Activated CD8-positive, alpha-beta memory T cell treated with anti-CD3 and anti-CD28 coated beads, Interleukin-2, amount 10 ng/mL, durations not matched to agents 7 days and 5 days (primary cell): ENCODE measurements around the gene LRRC36. TPM values are rescaled to one million over a fixed set of nuclear protein-coding genes. Genes with fewer than 3 reads are reported as not detected.
"Not testable (repeated sequence)": the region's sequence is repeated elsewhere in the genome, so short reads cannot be mapped to it uniquely, and the experiment has no call there.

Experiments used
- ATAC-seq: fragments of 150-1000 bp; cut with Tn5 transposase; one replicate; pipeline ENCODE4 v1.10.0; 2021; ENCODE audit warnings: moderate library complexity
- CTCF ChIA-PET: fragments of 350-600 bp; sonication (Branson Sonifier 250); formaldehyde crosslinking; loops from one replicate; lab custom pipeline; 2021; ENCODE audit warnings: antibody characterized with exemption; lab: Charles Lee
- DNase-seq: peaks from one replicate; pipeline ENCODE4 v3.0.0-alpha.2; 2020
- H3K27ac Mint-ChIP-seq: one replicate; pipeline ENCODE4 v1.8.0; 2021; ENCODE audit warnings: mild to moderate bottlenecking, mixed read lengths
- H3K27me3 Mint-ChIP-seq: one replicate; pipeline ENCODE4 v1.8.0; 2021; ENCODE audit warnings: mixed read lengths
- H3K36me3 Mint-ChIP-seq: one replicate; pipeline ENCODE4 v1.8.0; 2021; ENCODE audit warnings: mild to moderate bottlenecking, mixed read lengths
- H3K4me1 Mint-ChIP-seq: one replicate; pipeline ENCODE4 v1.8.0; 2021; ENCODE audit warnings: mixed read lengths
- H3K4me3 Mint-ChIP-seq: one replicate; pipeline ENCODE4 v1.8.0; 2021; ENCODE audit warnings: mild to moderate bottlenecking, moderate library complexity, mixed read lengths
- H3K9me3 Mint-ChIP-seq: one replicate; pipeline ENCODE4 v1.8.0; 2022; ENCODE audit warnings: low read depth, mixed read lengths
- total RNA-seq, 2 experiments: library from RNA; stranded (reverse); gene quantifications; one replicate each; pipeline ENCODE4 v1.2.3, GENCODE V29; 2021

The LRRC36 gene
- total RNA-seq, 2 experiments from 2014 or later: 0.45 to 1.0 TPM

DNA sequence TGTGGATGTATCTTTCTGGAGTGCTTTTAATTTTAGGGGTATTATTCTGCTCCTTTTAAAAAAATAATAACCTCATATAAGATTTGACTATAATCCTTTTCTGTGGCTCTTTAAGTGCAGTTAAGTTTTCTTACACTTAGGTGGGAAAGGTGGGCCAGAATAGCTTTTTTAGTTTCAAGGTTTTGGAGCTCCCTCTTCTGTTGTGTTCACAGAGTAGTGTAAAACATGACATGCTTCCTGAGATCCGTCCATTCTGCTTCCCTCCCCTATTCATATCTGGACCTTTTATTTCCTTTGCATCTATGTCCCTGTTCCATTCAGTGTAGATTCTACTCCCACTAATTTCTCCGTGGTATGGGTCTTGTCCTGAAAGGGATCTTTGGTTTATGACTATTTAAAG lies 12.8 kb downstream of the LRRC36 start:
- Mint-ChIP-seq H3K9me3 (no peaks in the 10 kb centered on the region), H3K27me3 (peaks cover 17% of the 10 kb centered on the region), H3K27ac (no peak overlapping the region), H3K4me3 (no peak overlapping the region), H3K36me3 (no peaks in the 10 kb centered on the region), H3K4me1 (no peaks in the 10 kb centered on the region)
- CTCF ChIA-PET: interaction anchor here (0.9 to 2.9 kb wide), 17 partner anchors 13 to 321 kb away, joined by 3 to 19 read pairs (median 4); partner anchors contain the start of genes KCTD19, LRRC36 and PLEKHG4
- DNase-seq (no peak), ATAC-seq (peak; percentile 16)

DNA sequence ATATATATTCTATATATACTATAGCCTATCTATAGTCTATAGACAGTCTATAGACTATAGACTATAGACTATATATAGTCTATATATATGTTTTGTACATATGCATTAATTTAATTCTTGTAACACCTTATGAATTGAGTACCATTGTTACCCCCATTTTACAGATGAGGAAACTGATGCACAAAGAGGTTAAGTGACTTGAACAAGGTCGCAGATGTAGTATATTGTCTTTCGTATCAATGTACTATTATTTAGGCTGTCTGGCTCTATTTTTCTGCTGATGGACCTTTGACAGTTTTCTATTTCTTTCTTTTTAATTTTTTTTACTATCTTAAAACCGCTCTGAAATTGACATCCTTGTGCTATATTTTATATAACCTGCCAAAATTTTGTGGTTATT lies 14.6 kb downstream of the LRRC36 start:
- H3K27me3 Mint-ChIP-seq: peaks cover 17% of the 10 kb centered on the region
- CTCF ChIA-PET: no interaction called here
- no peaks in the 10 kb centered on the region for H3K36me3 Mint-ChIP-seq
- H3K27ac Mint-ChIP-seq: no peak overlapping the region
- no peak overlapping the region for H3K4me3 Mint-ChIP-seq
- ATAC-seq (no peak), DNase-seq (no peak)
- no peaks in the 10 kb centered on the region for H3K9me3 Mint-ChIP-seq
- no peaks in the 10 kb centered on the region for H3K4me1 Mint-ChIP-seq

DNA sequence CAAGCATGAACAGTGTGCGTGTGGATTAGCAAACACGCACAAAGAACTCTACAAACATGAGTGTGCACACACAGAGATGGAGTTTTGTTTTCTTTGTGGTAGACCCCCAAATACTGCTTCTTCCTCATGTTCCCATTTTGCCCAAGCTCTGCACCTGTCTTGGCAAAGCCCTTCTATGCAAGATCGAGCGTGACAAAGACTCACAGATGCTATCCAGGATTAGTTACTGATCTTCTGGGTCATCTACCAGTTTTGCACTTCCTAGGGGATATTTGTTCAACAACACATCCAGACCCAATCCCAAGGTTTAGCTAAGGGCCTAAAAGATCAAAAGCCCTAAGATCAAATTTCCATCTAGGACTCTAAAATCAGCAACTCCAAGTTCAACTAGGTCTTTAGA lies 16.0 kb downstream of the LRRC36 start:
- Mint-ChIP-seq H3K4me3 (no peak overlapping the region), H3K27ac (no peak overlapping the region), H3K36me3 (no peaks in the 10 kb centered on the region), H3K4me1 (no peaks in the 10 kb centered on the region), H3K27me3 (peaks cover 17% of the 10 kb centered on the region), H3K9me3 (no peaks in the 10 kb centered on the region)
- ATAC-seq: no peak
- no peak for DNase-seq
- CTCF ChIA-PET: no interaction called here

DNA sequence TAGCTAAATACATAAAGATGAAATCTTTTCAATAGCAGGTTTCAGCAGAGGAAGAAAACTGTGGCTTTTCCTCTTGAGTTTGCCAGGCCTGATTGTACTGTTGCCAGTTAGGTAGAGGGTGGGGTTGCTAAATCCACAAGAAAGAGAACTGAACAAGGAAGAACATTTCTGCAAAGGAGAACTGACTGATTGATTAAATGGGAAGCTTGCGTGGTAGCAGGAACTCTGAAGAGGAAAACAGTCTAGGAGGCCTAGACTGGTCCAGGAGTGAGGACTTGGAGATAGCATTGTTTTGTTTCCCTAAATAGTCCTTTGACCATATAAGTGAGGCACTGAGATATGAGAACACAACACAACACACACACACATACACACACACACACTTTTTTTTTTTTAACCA lies 18.8 kb downstream of the LRRC36 start:
- no peaks in the 10 kb centered on the region for H3K36me3 Mint-ChIP-seq
- H3K4me3 Mint-ChIP-seq: no peak overlapping the region
- peaks cover 13% of the 10 kb centered on the region for H3K27me3 Mint-ChIP-seq
- CTCF ChIA-PET: interaction anchor here (0.8 to 2.0 kb wide), 4 partner anchors 49 to 65 kb away, joined by 3 to 6 read pairs (median 3); no protein-coding TSS in a partner anchor
- H3K4me1 Mint-ChIP-seq: no peaks in the 10 kb centered on the region
- ATAC-seq: no peak
- no peak for DNase-seq
- no peaks in the 10 kb centered on the region for H3K9me3 Mint-ChIP-seq
- H3K27ac Mint-ChIP-seq: no peak overlapping the region

DNA sequence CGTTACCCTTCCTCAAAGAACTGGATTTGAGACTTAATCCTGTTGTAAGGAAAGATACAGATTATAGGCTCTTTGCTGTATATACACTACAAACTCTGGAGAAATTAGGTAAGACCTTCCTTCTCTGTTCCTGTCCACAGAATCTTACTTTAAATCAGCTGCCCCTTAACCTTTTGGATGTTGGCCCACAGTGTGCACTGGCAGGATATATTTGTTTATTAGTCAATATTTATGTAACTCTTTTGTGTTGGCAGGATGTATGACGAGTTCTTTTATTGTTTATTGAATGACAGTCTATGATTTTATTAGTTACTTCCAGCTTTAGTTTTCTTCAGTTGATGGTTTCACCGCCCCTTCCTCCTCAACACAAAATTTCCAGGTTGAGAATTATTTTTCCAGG lies 19.7 kb downstream of the LRRC36 start:
- no peak overlapping the region for H3K4me3 Mint-ChIP-seq
- no peaks in the 10 kb centered on the region for H3K9me3 Mint-ChIP-seq
- DNase-seq (no peak), ATAC-seq (no peak)
- no peaks in the 10 kb centered on the region for H3K4me1 Mint-ChIP-seq
- no peak overlapping the region for H3K27ac Mint-ChIP-seq
- H3K36me3 Mint-ChIP-seq: no peaks in the 10 kb centered on the region
- CTCF ChIA-PET: interaction anchor here (0.9 to 5.1 kb wide), 5 partner anchors 20 to 135 kb away, joined by 3 to 25 read pairs (median 4); partner anchors contain the start of genes ATP6V0D1, KCTD19 and LRRC36
- H3K27me3 Mint-ChIP-seq: peaks cover 13% of the 10 kb centered on the region

DNA sequence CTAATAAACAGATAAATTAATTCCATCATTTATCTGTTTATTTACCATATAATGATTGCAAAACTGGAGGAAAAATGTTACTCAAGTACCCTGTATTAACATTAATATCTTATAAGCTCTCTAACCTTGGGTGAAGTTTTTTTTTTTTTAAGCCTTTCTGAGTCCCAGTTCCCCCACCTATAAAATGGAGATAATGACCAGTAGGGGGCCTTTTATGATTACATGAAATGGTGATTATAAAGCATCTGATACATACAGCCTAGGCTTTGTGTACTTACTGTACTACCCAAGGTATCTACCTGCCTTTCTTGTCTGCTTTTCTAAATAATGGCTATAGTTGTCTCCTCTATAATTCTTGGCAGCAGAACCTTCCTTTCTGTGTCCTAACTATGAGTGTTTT lies 22.6 kb downstream of the LRRC36 start:
- H3K4me3 Mint-ChIP-seq: no peak overlapping the region
- ATAC-seq (peak; percentile 49), DNase-seq (no peak)
- no peak overlapping the region for H3K27ac Mint-ChIP-seq
- CTCF ChIA-PET: interaction anchor here (1.1 to 5.1 kb wide), 5 partner anchors 37 to 117 kb away, joined by 3 to 25 read pairs (median 4); no protein-coding TSS in a partner anchor
- no peaks in the 10 kb centered on the region for H3K36me3 Mint-ChIP-seq
- H3K27me3 Mint-ChIP-seq: peaks cover 7% of the 10 kb centered on the region
- H3K9me3 Mint-ChIP-seq: no peaks in the 10 kb centered on the region
- no peaks in the 10 kb centered on the region for H3K4me1 Mint-ChIP-seq

DNA sequence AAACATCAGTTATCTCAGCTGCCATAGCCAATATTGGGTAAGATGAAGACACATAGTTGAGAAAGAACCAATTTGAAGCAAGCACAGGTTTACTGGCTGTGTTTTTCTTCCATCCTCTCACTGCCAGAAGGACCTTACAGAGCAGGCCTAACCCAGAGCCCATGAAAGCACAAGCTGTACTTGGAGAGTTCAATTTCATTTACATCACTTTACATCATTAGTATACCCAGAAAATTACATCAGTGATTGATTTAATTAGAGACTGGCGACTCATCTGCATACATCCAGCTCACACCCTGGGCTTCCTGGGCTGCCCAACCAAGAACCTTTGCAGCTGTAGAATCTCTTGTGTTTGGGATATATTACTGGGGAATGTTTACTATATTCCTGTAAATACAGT lies 23.7 kb downstream of the LRRC36 start:
- ATAC-seq (no peak), DNase-seq (no peak)
- H3K27me3 Mint-ChIP-seq: peaks cover 7% of the 10 kb centered on the region
- no peaks in the 10 kb centered on the region for H3K4me1 Mint-ChIP-seq
- no peaks in the 10 kb centered on the region for H3K9me3 Mint-ChIP-seq
- H3K36me3 Mint-ChIP-seq: no peaks in the 10 kb centered on the region
- no peak overlapping the region for H3K27ac Mint-ChIP-seq
- CTCF ChIA-PET: interaction anchor here (0.8 to 5.1 kb wide), 6 partner anchors 23 to 114 kb away, joined by 3 to 25 read pairs (median 5); partner anchors contain the start of genes KCTD19 and LRRC36
- no peak overlapping the region for H3K4me3 Mint-ChIP-seq

DNA sequence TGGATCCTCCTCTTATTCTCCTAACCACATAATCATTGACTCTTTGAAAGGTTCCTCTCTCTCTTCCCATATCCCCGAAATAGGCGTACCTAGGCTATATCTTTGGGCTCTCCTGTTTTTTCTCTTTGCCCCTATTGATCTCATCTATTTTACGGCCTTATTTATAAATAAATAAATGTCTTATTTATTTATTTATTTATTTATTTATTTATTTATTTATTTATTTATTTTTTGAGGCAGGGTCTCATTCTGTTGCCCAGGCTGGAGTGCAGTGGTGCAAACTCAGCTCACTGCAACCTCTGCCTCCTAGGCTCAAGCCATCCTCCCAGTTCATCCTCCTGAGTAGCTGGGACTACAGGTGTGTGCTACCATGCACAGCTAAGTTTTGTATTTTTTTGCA lies 25.8 kb downstream of the LRRC36 start:
- ATAC-seq, H3K27me3 Mint-ChIP-seq: not testable (repeated sequence)

DNA sequence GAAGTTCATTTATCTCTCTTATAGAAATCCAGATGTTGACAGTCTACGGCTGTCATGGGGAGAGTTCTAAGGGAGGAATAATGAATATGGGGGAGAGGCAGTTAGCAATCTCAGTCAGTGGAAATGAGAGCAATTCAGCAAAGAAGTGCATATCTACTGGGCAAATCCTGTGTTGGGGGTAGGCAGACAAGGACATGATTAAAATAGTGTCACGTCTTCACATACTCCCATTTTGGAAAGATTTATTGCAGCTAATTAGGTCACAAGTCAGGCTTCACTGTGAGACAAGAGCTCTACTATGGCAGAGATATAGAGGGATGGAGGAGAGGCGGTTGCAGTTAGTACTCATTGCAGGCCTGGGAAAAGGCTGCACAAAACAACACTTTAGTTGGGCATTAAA lies 29.8 kb downstream of the LRRC36 start:
- Mint-ChIP-seq H3K9me3 (no peaks in the 10 kb centered on the region), H3K27me3 (peaks cover 22% of the 10 kb centered on the region), H3K36me3 (no peaks in the 10 kb centered on the region), H3K4me3 (no peak overlapping the region), H3K4me1 (peaks cover 7% of the 10 kb centered on the region), H3K27ac (no peak overlapping the region)
- CTCF ChIA-PET: interaction anchor here (1.6 kb wide), 1 partner anchor 16 kb away, joined by 3 read pairs; no protein-coding TSS in a partner anchor
- DNase-seq (no peak), ATAC-seq (no peak)

More for the DNA sequence above, 25.8 kb downstream of the LRRC36 start:
- not testable (repeated sequence) for H3K27ac Mint-ChIP-seq, H3K9me3 Mint-ChIP-seq, DNase-seq, H3K4me3 Mint-ChIP-seq, H3K36me3 Mint-ChIP-seq, H3K4me1 Mint-ChIP-seq
- CTCF ChIA-PET: interaction anchor here (1.0 to 1.7 kb wide), 6 partner anchors 13 to 92 kb away, joined by 3 to 6 read pairs (median 4); no protein-coding TSS in a partner anchor

DNA sequence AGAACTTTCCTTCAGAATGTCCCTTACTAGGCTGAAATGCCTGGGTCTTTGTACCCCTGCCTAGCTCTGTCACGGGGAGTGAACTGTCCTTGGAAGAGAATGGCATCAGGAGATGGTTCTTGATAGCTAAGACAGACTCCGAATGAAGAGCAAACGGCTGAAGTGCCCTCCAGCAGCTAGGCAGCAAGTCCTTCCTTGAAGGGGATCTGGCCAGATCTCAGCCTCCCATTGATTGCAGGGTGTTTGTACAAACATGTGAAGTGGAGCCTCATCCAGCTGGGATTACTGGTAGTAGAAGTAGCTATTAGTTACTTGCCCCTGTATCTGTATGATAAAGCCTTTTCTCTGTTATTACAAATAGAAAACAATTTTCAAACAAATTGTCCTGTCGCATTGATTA lies 30.9 kb downstream of the LRRC36 start:
- Mint-ChIP-seq H3K27me3 (peaks cover 22% of the 10 kb centered on the region), H3K9me3 (no peaks in the 10 kb centered on the region), H3K4me1 (peaks cover 7% of the 10 kb centered on the region), H3K36me3 (no peaks in the 10 kb centered on the region), H3K4me3 (no peak overlapping the region), H3K27ac (no peak overlapping the region)
- DNase-seq (no peak), ATAC-seq (no peak)
- CTCF ChIA-PET: interaction anchor here (1.6 kb wide), 1 partner anchor 18 kb away, joined by 3 read pairs; no protein-coding TSS in a partner anchor

DNA sequence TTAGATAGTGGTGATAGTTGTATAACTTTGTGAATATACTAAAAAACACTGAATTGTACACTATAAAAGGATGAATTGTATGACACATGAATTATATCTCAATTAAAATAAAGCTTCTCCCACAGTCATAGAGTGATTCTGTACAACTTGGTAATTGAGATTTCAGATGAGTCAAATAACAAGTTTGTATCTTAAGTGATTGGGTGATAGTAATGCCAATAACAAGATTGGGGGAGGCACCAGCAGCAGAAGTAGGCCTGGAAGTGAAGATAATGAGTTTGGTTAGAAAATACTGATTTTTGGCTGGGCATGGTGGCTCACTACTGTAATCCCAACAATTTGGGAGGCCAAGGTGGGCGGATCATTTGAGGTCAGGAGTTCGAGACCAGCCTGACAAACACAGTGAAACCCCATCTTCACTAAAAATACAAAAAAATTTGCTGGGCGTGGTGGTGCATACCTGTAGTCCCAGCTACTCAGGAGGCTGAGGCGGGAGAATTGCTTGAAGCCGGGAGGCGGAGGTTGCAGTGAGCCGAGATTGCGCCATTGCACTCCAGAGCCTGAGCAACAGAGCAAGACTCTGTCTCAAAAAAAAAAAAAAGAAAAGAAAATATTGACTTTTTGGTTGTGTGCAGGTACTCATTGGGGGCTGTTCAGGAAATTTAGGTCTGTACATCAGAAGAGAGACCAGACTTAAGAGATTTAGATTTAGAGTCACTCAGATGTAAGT lies 33.1 kb downstream of the LRRC36 start:
- H3K36me3 Mint-ChIP-seq, H3K9me3 Mint-ChIP-seq, H3K4me3 Mint-ChIP-seq, H3K27ac Mint-ChIP-seq, ATAC-seq, CTCF ChIA-PET, H3K4me1 Mint-ChIP-seq, DNase-seq: not testable (repeated sequence)
- peaks cover 31% of the 10 kb centered on the region for H3K27me3 Mint-ChIP-seq

DNA sequence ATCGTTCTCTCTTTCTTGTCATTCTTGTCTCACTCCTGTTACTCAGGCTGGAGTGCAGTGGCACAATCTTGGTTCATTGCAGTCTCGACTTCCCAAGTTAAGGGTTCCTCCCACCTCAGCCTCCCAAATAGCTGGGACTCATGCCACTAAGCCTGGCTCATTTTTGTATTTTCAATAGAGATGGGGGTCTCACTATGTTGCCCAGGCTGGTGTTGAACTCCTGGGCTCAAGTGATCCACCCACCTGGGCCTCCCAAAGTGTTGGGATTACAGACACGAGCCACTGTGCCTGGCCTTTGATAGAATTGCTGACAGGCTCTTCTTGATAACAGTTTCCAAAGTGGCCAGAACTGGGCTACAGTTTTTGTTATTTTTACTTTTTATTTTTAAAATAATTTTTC lies 34.4 kb downstream of the LRRC36 start:
- peaks cover 35% of the 10 kb centered on the region for H3K27me3 Mint-ChIP-seq
- no peak for ATAC-seq

DNA sequence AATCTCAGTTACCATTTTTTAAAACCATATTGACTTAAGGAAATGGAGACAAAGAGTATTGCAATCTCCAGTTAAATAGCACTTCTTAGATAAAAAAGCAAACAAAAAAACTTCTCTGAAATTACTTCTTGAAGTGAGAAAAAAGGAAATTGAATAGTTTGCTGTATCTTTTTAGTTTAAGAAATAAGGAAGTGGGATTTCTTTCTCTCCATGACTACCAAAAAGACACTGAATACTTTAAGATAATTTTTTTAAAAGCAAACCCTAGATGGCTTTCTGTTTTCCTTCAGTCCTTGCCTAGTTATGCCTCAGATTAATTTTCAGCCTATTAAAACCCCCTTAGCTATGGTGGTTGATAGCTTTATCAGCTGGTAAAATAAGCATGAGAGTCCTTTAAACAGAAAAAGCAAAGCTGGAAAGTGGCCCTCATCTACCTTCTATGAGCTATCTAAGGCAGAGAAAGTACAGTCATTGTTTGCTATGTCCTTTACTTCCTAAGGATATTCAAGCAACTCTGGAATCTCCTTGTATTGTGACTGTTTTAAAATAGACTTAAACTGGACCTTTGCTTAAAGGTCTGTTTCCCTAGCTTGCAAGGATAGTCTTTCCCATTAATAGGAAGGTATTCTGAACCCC lies 38.1 kb downstream of the LRRC36 start:
- Mint-ChIP-seq H3K4me3 (no peak overlapping the region), H3K27ac (no peak overlapping the region), H3K27me3 (peaks cover 23% of the 10 kb centered on the region), H3K36me3 (no peaks in the 10 kb centered on the region), H3K4me1 (peaks cover 6% of the 10 kb centered on the region), H3K9me3 (no peaks in the 10 kb centered on the region)
- CTCF ChIA-PET: interaction anchor here (1.6 kb wide), 1 partner anchor 35 kb away, joined by 4 read pairs; no protein-coding TSS in a partner anchor
- DNase-seq (no peak), ATAC-seq (no peak)

More for the DNA sequence above, 34.4 kb downstream of the LRRC36 start:
- Mint-ChIP-seq H3K4me1 (peaks cover 13% of the 10 kb centered on the region), H3K27ac (no peak overlapping the region), H3K9me3 (no peaks in the 10 kb centered on the region), H3K36me3 (no peaks in the 10 kb centered on the region), H3K4me3 (no peak overlapping the region)
- no peak for DNase-seq
- CTCF ChIA-PET: no interaction called here
